ENCODE results near the gene TUBA4A.

TUBA4A gene

GRCh38 chr2:219286436-219287115 is 32.9 kb upstream of the TUBA4A start:
- no peak for DNase-seq (ENCODE audit: low read depth in 3 of 3)

- no peak for DNase-seq (ENCODE audit: low read depth in 3 of 3)
These were observed 32.2 kb upstream of the TUBA4A start for GRCh38 chr2:219285894-219286425.

GRCh38 chr2:219285373-219285735 is 31.6 kb upstream of the TUBA4A start:
- DNase-seq (ENCODE audit: low read depth in 3 of 3), result no peak

- no peak for DNase-seq (ENCODE audit: low read depth in 3 of 3)
These were observed 31.0 kb upstream of the TUBA4A start for GRCh38 chr2:219284501-219285372.

GRCh38 chr2:219282943-219283581 is 29.3 kb upstream of the TUBA4A start:
- DNase-seq (ENCODE audit: low read depth in 3 of 3), result no peak

GRCh38 chr2:219282375-219282774 is 28.7 kb upstream of the TUBA4A start:
- DNase-seq (ENCODE audit: low read depth in 3 of 3), result no peak

- DNase-seq (ENCODE audit: low read depth in 3 of 3), result no peak
These were observed 27.9 kb upstream of the TUBA4A start for GRCh38 chr2:219281588-219281987.

- no peak for DNase-seq (ENCODE audit: low read depth in 3 of 3)
These were observed 26.9 kb upstream of the TUBA4A start for GRCh38 chr2:219280651-219281050.

GRCh38 chr2:219279916-219280516 is 26.3 kb upstream of the TUBA4A start:
- DNase-seq (ENCODE audit: low read depth in 3 of 3), result no peak

- DNase-seq (ENCODE audit: low read depth in 3 of 3), result peak; percentile 94 to 99 (median 99)
These were observed 25.6 kb upstream of the TUBA4A start, which contains the start of gene DNAJB2 for GRCh38 chr2:219279151-219279915. DNAJB2 (plus strand) TSS chr2:219279366; CDS start chr2:219279834, 468 bp downstream.

GRCh38 chr2:219278655-219279150 is 25.0 kb upstream of the TUBA4A start:
- DNase-seq (ENCODE audit: low read depth in 3 of 3), result no peak

GRCh38 chr2:219277703-219278654 is 24.3 kb upstream of the TUBA4A start:
- DNase-seq (ENCODE audit: low read depth in 3 of 3), result peak; percentile 54 to 61 (median 60)

GRCh38 chr2:219274361-219274921 is 20.7 kb upstream of the TUBA4A start:
- DNase-seq (ENCODE audit: low read depth in 3 of 3), result no peak

- DNase-seq (ENCODE audit: low read depth in 3 of 3), result no peak
These were observed 20.2 kb upstream of the TUBA4A start for GRCh38 chr2:219273937-219274336.

- no peak for DNase-seq (ENCODE audit: low read depth in 3 of 3)
These were observed 19.3 kb upstream of the TUBA4A start for GRCh38 chr2:219272995-219273394.

- no peak for DNase-seq (ENCODE audit: low read depth in 3 of 3)
These were observed 18.6 kb upstream of the TUBA4A start for GRCh38 chr2:219272356-219272755.

- no peak for DNase-seq (ENCODE audit: low read depth in 3 of 3)
These were observed 17.3 kb upstream of the TUBA4A start for GRCh38 chr2:219271021-219271420.

- no peak for DNase-seq (ENCODE audit: low read depth in 3 of 3)
These were observed 16.3 kb upstream of the TUBA4A start for GRCh38 chr2:219270055-219270372.

- no peak for DNase-seq (ENCODE audit: low read depth in 3 of 3)
These were observed 15.8 kb upstream of the TUBA4A start for GRCh38 chr2:219269362-219270054.

All from stimulated activated CD4-positive, alpha-beta T cell treated with anti-CD3 and anti-CD28 coated beads, TNF-alpha, amount 100 ng/mL, for 4 hours (primary cell).